ENCODE data around the gene TUBA1A.

GRCh38 chr12:49138587-49138986, 50.3 kb downstream of the TUBA1A start:
- TF ChIP-seq POLR2A (IDR thresholded peaks at IDR 0.05) (no peak), CTCF (IDR thresholded peaks at IDR 0.05 in 8 of 11, conservative IDR thresholded peaks at IDR 0.05 in 3 of 11) (no peak), POLR2AphosphoS5 (IDR thresholded peaks at IDR 0.05) (no peak)
